NCI-H82 (cell line): ENCODE results near the gene ENOX2.
"Not testable (repeated sequence)": the region's sequence is repeated elsewhere in the genome, so short reads cannot be mapped to it uniquely, and the experiment has no call there.

Experiments used
- DNase-seq: peaks from one replicate; lab custom pipeline; 2025; lab: John Stamatoyannopoulos, UW

ENOX2 gene

GRCh38 chrX:130902783-130903613, at the start of gene ENOX2:
Gene ENOX2, minus strand, starts transcription at chrX:130903209. Its CDS starts 199,993 bp downstream, at chrX:130703216.
- peak; percentile 99 for DNase-seq

GRCh38 chrX:130952266-130953043, 49.4 kb upstream of the ENOX2 start:
- DNase-seq: peak; percentile 4

- no peak for DNase-seq
Measured at GRCh38 chrX:130944230-130944629, 41.2 kb upstream of the ENOX2 start.

- no peak for DNase-seq
Measured at GRCh38 chrX:130937101-130937500, 34.1 kb upstream of the ENOX2 start.

DNA sequence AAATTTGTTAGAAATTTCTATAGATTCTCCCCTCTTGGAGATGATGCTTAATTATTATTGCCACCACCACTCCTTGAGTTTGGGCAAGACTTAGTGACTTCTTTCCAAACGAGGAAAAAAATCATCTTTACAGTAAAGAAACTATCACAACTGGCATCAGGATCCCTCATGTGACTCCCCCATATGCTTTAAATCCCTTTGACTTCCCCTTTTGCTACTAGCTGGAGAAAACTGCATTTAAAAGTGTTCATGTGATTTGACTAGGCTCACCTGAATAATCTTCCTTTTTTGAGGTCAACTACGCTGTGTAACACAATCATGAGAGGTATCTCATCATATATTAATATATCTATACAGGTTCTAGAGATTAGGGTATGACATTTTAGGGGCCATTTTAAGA, 30.3 kb upstream of the ENOX2 start:
- DNase-seq: no peak

DNA sequence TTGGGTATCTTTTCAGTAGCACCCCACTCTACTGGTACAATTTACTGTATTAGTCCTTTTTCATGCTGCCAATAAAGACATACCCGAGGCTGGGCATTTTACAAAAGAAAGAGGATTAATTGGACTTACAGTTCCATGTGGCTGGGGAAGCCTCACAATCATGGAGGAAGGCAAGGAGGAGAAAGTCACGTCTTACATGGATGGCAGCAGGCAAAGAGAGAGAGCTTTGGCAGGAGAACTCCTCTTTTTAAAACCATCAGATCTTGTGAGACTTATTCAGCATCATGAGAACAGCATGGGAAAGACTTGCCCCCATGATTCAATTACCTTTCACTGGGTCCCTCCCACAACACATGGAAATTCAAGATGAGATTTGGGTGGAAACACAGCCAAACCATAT, 17.4 kb upstream of the ENOX2 start:
- not testable (repeated sequence) for DNase-seq

- DNase-seq: not testable (repeated sequence)
Measured at GRCh38 chrX:130919676-130920075, 16.7 kb upstream of the ENOX2 start.

- not testable (repeated sequence) for DNase-seq
Measured at GRCh38 chrX:130918498-130918897, 15.5 kb upstream of the ENOX2 start.

DNA sequence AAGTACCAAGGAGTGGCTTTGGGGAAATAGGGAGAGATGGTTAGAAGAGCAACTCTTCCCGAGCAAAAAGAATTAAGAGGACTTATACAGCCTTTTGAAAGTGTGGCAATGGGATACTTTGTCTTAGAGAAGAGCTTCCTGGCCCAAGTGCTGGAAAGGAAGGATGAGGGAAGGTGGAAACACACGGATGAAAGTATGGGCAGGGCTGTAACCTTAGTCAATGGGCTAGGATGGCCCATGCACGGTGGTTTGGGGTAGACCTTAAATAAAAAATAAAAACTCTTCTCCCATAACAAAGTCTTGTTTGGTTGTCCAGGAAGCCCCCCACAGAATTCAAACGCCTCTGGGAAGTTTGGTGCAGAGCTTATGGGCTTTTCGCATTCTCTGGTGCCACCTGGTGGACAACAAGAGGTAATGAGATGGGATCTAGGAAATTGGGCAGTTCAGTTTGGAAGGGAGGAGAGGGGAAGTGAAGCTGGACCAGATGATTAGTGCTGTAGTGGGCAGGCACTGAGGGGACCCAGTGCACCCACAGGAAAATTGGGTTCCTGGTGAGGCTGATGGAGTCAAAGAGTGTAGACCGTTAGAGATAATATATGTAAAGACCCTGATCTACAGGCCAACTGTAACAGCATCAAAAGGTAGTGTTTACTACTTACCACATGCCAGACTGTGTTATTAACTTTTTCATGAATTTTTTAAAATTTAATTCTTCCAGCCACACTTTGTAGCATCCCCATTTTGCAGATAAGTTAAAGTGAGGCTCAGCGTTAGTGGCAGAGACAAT, 13.8 kb upstream of the ENOX2 start:
- peak; percentile 65 for DNase-seq

DNA sequence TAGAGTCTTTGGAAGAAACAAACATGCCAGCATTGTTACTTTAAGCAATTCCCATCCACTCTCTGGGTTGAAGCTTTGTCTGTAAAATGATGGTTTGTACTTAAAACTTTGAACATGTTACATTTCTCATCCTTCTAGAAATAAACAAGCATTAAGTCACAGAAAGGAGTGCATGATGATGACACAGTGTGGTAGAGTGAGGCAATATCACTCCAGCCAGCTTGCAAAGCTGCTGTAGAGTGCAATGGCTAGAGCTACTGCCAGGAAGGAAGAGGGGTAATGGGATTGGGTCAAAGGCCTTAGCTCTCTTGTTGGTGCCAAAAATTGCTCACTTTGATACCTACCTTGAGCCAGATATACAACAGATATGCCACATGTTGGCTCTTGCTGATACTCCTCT, 12.3 kb upstream of the ENOX2 start:
- peak; percentile 10 for DNase-seq

- DNase-seq: peak; percentile 89
Measured at GRCh38 chrX:130909469-130910136, 6.6 kb upstream of the ENOX2 start.

GRCh38 chrX:130906776-130907175, 3.8 kb upstream of the ENOX2 start:
- no peak for DNase-seq

DNA sequence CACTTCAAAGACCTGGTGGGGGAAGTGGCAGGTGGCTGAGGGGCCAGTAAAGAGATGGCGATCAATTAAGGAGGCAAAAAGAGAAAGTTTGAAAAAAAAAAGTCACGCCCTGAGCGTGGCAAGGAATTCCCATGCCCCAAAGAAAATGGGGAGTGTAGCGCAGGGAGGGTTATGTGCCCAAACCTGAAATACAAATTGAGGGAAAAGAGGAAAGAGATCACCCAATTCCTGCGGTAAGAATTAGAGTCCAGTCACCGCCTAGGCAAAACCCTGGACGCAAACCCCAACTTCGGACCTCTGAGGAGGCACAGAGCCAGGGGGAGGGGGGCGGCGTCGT, 595 bp downstream of the ENOX2 start:
- no peak for DNase-seq

- peak; percentile 16 for DNase-seq
Measured at GRCh38 chrX:130896802-130897501, 6.1 kb downstream of the ENOX2 start.

GRCh38 chrX:130896026-130896425, 7.0 kb downstream of the ENOX2 start:
- DNase-seq: no peak

GRCh38 chrX:130895299-130895698, 7.7 kb downstream of the ENOX2 start:
- DNase-seq: no peak

DNA sequence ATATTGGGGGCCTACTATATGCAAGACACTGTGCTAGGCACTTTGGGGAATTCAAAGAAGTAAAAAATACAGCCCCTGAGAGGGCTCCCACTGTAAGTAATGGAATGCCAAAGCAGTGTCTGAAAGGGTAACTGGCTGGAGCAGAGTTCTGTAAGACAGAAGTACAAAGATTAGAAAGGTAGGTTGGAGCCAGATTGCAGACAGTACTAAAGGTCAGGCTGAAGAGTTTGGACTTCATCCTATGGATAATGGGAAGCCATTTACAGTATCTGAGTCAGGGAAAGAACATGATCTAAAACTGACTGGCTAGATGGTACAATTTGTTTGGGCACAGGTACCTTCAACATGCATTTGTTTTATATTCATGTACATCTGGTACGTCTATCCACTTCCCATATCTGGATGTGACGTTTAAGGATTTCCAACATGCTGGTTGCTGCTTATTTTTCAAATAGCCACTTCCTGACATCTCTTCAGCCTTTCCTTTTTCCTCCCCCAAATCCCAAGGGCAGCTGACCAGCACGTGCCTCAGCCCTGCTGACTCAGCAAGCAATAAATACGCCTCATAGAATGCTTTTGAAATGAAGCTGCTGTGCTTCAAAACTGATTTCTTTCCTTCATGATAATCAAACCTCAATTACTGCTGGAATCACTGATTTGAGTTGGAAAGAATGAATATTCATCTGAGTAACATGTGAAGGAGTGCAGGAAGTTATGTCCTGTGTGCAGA, 9.5 kb downstream of the ENOX2 start:
- no peak for DNase-seq

DNA sequence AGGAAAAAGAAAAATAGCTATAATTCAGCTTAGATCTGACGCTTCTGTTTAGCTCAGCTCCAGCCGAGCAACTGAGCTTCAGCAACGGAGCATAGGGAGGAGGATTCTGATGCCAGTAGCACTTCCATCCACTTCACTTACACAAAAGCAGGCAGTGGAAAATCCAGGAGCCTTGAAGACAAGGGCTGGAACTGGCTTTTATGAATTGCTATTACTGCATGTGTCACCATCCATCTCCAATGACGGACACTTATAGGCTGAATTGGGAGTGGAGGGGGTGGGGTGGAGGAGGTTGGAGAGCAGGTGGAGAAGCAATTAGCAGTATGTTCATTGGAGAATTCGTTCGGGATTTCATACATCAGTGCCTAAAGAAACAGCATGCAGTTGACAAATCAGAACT, 15.6 kb downstream of the ENOX2 start:
- DNase-seq: peak; percentile 15

GRCh38 chrX:130885996-130886395, 17.0 kb downstream of the ENOX2 start:
- DNase-seq: no peak

DNA sequence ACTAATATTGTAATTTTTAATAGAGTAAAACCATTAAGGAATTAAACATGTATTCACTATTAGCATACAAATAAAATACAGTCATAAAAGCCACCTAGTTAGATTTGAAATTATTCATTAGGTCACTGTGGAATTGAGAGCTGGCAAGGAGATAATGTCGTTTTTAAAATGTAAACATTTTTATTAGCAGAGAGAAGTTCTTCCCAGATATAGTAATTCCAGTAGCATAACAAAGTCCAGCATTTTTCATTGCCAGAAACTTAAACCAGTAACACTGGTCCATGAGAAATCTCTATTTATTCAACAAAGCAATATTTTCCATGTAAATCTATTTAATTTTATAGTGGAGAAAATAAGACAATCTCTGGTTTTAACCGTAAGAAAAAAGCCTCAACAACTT, 17.5 kb downstream of the ENOX2 start:
- no peak for DNase-seq

DNA sequence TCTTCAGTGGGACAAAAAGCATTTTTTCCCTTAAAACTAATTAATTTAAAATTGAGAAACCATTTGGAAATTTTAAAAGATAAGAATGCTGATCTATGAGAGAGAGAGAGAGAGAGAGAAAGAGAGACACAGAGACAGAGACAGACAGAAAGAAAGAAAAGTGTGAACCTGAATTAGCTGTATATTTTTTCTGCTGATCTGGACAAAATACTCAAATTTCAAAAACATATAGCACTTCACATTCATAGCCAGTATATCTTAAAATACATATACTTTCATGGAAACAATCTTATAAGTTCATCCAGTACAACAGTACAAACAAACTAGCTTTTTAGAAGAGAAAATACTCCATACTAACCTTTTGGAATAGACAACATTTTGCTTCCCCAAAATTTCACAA, 18.4 kb downstream of the ENOX2 start:
- DNase-seq: no peak
